ENCODE results near the gene RBP3.

- no peak for TF ChIP-seq CTCF (conservative IDR thresholded peaks at IDR 0.05 in 1 of 2, IDR thresholded peaks at IDR 0.05 in 1 of 2; ENCODE audit: low read depth in 1 of 2, low read length in 2 of 2)
- no peak for TF ChIP-seq EZH2 (IDR thresholded peaks at IDR 0.05; ENCODE audit: low read length, missing control alignments)
Measured at GRCh38 chr10:47388879-47389278, 40.7 kb downstream of the RBP3 start.

Measured in fibroblast of lung (primary cell).